Activated T-helper 17 cell treated with anti-CD3 and anti-CD28 coated beads, Interleukin-2, amount 50 U/mL, for 72 hours (primary cell): ENCODE data around the gene HS6ST1. TPM values are rescaled to one million over a fixed set of nuclear protein-coding genes. Genes with fewer than 3 reads are reported as not detected.

Source experiments
- ATAC-seq: fragments of 150-1000 bp; cut with Tn5 transposase; replicated peaks from 2 replicates; pipeline ENCODE4 v1.10.0; 2021; ENCODE audit warnings: mild to moderate bottlenecking, moderate library complexity
- H3K27ac Mint-ChIP-seq: one replicate; pipeline ENCODE4 v1.8.0; 2022; ENCODE audit warnings: mixed read lengths
- H3K27me3 Mint-ChIP-seq: one replicate; pipeline ENCODE4 v1.8.0; 2022; ENCODE audit warnings: mixed read lengths
- H3K36me3 Mint-ChIP-seq: one replicate; pipeline ENCODE4 v1.8.0; 2022; ENCODE audit warnings: low read depth, mild to moderate bottlenecking, mixed read lengths
- H3K4me1 Mint-ChIP-seq: one replicate; pipeline ENCODE4 v1.8.0; 2022; ENCODE audit warnings: mixed read lengths
- H3K4me3 Mint-ChIP-seq: one replicate; pipeline ENCODE4 v1.8.0; 2022; ENCODE audit warnings: mild to moderate bottlenecking, mixed read lengths
- H3K9me3 Mint-ChIP-seq: one replicate; pipeline ENCODE4 v1.8.0; 2022; ENCODE audit warnings: mixed read lengths
- total RNA-seq, 2 donors: library from RNA; stranded (reverse); gene quantifications; one replicate each; pipeline ENCODE4 v1.2.3, GENCODE V29; 2022

The HS6ST1 gene
- total RNA-seq, 2 donors from 2014 or later: 3.8 to 7.8 TPM

DNA sequence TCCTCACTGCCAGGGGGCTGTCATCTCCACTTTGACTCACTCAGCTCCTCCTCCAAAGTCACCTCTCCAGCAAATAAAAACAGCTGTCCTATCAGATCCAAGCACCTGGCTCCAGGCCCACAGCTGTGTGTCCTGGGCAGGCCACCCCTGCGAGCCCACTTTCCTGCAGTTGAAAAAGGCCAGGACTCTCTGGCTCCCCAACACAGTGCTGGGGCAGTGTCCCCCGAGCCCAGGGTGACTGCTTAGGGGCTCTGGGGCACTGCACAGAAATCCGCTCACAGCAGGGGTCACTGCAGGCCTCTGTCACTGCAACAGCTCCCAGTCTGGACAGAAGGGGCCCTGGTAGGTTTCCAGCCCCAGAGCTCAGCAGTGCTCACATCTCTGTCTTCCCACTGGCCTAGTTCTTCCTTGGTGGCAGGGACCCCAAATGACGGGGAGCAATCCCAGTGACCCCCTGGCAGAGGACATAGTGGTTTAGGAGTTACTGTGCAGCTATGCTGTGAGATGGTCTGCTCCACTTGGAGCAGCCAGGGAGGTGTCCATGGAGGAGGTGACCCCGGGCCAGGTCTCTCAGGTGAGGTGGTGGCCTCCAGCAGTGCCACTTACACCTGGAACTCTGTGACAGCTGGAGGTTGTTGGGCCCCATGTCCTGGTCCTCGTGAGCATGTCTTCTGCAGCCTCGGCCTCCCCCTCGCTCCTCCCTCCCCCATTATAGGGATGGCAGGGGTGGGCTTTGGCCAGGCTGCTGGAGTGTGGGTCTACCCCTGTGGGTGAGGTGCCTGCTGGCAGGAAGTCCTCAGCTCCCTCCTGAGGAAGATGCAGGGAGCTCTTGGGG, 35.5 kb downstream of the HS6ST1 start:
- no peak overlapping the region for H3K4me3 Mint-ChIP-seq
- no peaks in the 10 kb centered on the region for H3K9me3 Mint-ChIP-seq
- peak overlapping the region; percentile 54 for H3K27ac Mint-ChIP-seq
- no peaks in the 10 kb centered on the region for H3K27me3 Mint-ChIP-seq
- H3K36me3 Mint-ChIP-seq: no peaks in the 10 kb centered on the region
- H3K4me1 Mint-ChIP-seq: peaks cover 5% of the 10 kb centered on the region
- ATAC-seq: no peak

DNA sequence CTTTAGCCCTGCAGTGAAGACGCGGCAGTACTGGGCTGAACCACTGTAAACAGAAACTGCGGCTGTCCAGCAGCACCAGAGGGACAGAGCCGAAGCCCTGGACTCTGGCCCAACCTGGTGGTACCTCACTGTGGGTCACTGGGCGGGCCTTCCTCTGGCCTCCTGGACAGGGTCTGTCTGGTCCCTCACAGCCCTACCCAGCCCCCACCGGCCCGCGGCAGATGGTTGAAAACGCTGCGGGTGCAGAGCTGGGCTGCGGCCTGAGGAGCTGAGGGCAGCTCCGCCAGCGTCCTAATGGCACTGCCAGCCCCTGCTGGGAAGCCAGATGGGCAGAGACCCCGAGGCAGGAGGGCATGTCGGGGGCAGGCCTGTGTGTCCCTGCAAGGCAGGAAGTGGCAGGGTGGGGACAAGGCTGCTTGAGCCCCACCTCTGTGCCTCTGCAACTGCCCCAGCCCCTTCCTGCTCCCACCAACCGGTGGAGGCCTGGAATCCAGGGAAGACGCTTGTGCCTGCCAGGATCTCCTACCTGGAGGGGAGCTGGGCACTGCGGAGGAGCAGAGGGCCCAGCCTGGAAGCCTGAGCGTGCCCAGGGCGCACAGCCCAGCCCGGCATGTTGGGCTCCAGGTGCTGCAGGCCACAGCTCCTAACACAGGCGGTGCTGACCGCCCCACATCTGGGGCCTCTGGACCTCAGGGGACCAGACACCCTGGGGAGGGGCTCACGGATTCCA, 36.3 kb downstream of the HS6ST1 start:
- no peaks in the 10 kb centered on the region for H3K9me3 Mint-ChIP-seq
- H3K27me3 Mint-ChIP-seq: no peaks in the 10 kb centered on the region
- no peak for ATAC-seq
- no peak overlapping the region for H3K4me3 Mint-ChIP-seq
- H3K27ac Mint-ChIP-seq: no peak overlapping the region
- peaks cover 5% of the 10 kb centered on the region for H3K4me1 Mint-ChIP-seq
- H3K36me3 Mint-ChIP-seq: no peaks in the 10 kb centered on the region

DNA sequence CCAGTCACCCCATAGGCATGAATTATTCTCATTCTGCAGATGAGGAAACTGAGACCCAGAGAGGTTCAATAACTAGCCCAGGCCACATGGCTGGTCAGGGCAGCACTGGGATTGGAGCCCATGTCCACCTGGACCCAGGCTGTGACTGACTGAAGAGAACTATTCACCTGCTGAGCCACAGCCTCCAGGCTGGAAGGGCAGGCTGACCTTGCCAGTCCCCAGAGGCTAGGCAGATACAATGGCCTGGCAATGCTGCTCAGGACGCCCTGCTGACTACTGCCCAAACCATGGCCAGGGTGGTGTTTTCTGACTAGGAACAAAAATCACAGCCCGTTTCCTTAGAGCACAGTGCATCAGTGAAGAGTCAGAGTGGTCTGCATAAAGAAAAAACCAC, 36.8 kb downstream of the HS6ST1 start:
- no peak for ATAC-seq
- no peak overlapping the region for H3K27ac Mint-ChIP-seq
- H3K9me3 Mint-ChIP-seq: no peaks in the 10 kb centered on the region
- H3K27me3 Mint-ChIP-seq: no peaks in the 10 kb centered on the region
- peaks cover 5% of the 10 kb centered on the region for H3K4me1 Mint-ChIP-seq
- H3K36me3 Mint-ChIP-seq: no peaks in the 10 kb centered on the region
- no peak overlapping the region for H3K4me3 Mint-ChIP-seq

DNA sequence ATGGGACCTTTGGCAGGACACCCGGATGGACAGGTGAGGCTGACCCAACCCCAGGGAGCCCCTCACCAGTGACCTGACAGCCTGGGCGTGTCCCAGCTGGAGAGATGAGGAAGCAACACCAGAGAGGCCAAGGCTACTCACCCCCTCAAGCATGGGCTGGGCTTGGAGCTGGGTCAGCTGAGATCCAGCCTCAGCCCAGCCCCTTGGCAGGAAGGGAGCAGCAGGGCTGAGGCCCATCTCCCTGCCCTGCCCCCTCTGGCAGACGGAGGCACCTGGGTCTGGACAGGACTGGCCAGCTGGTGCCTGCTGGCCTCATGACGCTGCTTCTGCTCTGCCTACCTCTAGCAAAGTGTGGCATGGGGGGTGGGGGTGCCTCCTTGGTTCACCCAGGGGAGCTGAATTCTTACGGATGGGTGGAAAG, 37.8 kb downstream of the HS6ST1 start:
- peaks cover under 1% of the 10 kb centered on the region for H3K36me3 Mint-ChIP-seq
- peaks cover 5% of the 10 kb centered on the region for H3K4me1 Mint-ChIP-seq
- no peak overlapping the region for H3K27ac Mint-ChIP-seq
- H3K4me3 Mint-ChIP-seq: no peak overlapping the region
- H3K9me3 Mint-ChIP-seq: no peaks in the 10 kb centered on the region
- no peaks in the 10 kb centered on the region for H3K27me3 Mint-ChIP-seq
- ATAC-seq: no peak

DNA sequence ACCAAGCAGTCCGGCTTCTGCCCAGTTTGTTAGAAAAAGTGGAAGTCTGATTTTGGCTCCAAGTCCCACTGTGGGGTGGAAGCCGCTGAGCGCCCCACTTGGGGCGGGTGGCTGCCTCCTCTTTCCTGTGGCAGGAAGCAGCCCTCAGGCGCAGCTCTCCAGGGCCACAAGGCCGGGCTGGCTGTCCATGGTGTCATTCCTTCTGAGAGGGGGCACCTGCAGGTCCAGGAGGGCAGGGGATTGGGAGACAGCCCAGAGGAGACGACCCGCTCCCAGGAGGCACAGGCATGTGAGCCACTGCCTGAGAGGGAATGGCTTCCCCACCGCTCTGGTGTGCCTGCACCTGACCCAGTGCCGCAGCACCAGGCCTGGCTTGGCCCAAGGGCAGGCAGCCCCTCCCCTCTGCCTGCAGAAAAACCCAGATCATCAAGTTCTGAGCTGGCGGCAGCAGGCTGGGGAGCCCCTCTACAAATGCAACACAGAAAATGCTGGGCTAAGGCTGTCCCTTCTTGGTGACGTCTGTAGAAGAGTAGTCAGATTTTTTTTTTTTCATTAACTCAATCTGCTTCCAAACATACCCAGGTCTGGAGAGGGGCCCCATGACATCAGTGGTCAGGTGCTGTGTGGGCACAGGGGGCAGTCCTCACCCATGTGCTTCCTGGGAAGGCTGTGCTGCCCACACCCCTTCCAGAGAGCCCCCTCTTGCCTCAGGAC, 38.4 kb downstream of the HS6ST1 start:
- H3K9me3 Mint-ChIP-seq: no peaks in the 10 kb centered on the region
- peaks cover 5% of the 10 kb centered on the region for H3K4me1 Mint-ChIP-seq
- no peaks in the 10 kb centered on the region for H3K27me3 Mint-ChIP-seq
- no peak for ATAC-seq
- H3K4me3 Mint-ChIP-seq: no peak overlapping the region
- no peak overlapping the region for H3K27ac Mint-ChIP-seq
- H3K36me3 Mint-ChIP-seq: peaks cover 6% of the 10 kb centered on the region

DNA sequence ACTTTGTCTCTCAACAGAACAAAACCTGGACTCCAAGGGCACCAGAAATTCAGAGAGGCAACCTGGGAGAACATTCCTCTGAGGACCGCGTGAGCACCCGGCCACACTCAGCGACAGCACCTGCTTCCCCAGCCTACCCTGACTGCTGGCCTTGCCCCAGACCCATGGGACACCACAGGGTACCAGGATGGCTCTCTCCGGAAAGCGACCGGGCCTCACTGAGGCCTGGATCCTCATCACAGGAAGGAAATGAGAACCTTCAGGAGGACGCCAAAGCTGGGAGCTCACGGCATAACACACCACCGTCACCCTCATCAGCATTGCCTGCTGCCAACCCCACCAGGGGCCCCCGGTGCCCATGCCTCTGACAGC, 38.9 kb downstream of the HS6ST1 start:
- peaks cover 5% of the 10 kb centered on the region for H3K4me1 Mint-ChIP-seq
- H3K36me3 Mint-ChIP-seq: peaks cover 12% of the 10 kb centered on the region
- no peaks in the 10 kb centered on the region for H3K27me3 Mint-ChIP-seq
- no peaks in the 10 kb centered on the region for H3K9me3 Mint-ChIP-seq
- ATAC-seq: no peak
- H3K27ac Mint-ChIP-seq: no peak overlapping the region
- no peak overlapping the region for H3K4me3 Mint-ChIP-seq

DNA sequence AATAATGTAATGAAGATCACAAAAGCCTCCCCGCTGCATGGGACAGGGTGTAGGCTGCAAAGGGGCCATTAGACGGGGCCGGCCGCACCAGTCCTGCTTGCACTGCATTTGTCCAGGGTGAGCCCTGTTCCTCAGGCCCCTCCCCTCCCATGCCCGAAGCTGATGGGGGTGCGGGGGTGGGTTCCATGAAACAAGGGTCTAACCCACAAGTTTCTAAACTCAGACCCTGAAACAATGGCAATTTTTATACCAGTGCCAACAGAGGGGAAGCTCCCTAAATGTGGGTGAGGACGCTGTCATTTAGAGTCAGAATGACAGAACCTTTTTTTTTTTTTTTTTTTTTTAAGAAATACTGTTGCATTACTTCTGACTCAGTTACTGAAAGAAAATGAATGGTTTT, 39.7 kb downstream of the HS6ST1 start:
- Mint-ChIP-seq H3K4me3 (no peak overlapping the region), H3K36me3 (peaks cover 19% of the 10 kb centered on the region), H3K9me3 (no peaks in the 10 kb centered on the region), H3K27me3 (no peaks in the 10 kb centered on the region), H3K4me1 (peaks cover 10% of the 10 kb centered on the region), H3K27ac (no peak overlapping the region)
- ATAC-seq: no peak

DNA sequence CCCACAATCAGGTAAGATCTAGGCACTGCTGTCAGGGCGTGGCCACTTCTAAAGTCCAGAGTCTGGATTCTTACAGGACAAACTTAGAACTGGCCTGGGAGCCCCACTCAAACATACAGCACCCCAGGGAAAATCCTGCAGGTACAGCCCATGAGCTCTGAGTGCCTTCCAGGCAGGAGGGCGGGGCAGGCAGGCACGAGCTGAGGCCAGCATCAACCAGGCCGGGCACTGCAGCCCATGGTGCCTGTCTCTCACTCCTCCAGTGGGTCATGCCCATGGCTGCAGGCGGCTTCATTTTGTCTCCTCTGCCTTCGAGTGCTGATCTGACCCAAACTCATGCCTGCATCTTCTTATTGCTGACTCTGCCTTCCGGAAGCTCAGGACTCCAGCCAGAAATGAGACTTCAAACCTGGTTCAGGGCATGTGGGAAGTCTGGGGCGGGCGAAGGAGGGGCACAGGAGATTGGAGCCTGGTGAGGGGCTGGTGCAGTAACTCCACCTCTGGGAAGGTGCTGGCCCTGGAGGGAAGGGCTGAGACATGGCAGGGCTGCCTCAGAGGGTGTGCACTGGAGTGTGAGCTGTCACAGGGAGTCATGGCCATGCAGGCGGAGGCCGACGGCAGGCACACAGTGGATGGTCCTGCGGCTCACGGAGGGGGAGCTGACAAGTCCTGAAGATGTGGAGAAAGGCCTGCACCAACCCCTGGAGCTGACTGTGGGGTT, 40.5 kb downstream of the HS6ST1 start:
- Mint-ChIP-seq H3K36me3 (peaks cover 23% of the 10 kb centered on the region), H3K27ac (no peak overlapping the region)

DNA sequence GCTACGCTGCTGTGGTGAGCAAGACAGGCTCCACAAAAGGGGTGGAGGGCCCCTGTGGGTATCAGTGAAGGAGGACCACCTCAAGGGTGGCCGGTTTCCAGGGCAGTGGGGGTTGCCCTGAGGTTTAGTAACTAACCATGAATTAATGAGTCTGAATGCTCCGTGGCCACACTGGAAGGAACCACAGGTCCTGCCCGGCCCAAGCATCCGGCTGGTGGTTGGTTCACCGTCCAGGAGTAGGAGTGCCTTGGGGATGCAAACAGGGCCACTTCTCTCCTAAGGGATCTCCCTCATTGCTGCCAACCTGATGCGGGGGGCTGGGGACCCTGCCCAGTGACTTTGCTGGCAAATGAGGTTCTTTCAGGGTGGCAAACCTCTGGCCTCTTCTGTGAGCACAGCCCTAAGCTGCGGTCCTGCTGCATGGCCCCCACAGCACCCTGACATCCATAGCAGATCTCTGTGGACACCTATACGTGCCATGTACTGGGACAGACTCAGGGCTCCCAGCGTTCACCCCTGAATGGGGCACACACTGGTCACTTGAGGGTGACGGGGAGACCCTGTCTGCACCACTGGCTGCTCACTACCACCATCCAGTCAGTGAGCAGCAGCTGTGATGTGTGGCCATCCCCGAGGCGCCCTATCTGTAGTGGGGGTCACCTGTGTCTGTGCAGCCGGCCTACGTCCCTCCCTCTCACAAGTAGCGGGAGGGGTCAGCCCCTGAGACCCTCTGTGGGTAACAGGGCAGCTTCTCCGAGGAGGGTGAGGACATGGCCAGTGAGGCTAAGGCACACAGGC, 41.6 kb downstream of the HS6ST1 start:
- H3K36me3 Mint-ChIP-seq: peaks cover 23% of the 10 kb centered on the region

More for the DNA sequence above, 40.5 kb downstream of the HS6ST1 start:
- H3K4me3 Mint-ChIP-seq: no peak overlapping the region
- H3K9me3 Mint-ChIP-seq: no peaks in the 10 kb centered on the region
- no peak for ATAC-seq
- H3K4me1 Mint-ChIP-seq: peaks cover 11% of the 10 kb centered on the region
- no peaks in the 10 kb centered on the region for H3K27me3 Mint-ChIP-seq

DNA sequence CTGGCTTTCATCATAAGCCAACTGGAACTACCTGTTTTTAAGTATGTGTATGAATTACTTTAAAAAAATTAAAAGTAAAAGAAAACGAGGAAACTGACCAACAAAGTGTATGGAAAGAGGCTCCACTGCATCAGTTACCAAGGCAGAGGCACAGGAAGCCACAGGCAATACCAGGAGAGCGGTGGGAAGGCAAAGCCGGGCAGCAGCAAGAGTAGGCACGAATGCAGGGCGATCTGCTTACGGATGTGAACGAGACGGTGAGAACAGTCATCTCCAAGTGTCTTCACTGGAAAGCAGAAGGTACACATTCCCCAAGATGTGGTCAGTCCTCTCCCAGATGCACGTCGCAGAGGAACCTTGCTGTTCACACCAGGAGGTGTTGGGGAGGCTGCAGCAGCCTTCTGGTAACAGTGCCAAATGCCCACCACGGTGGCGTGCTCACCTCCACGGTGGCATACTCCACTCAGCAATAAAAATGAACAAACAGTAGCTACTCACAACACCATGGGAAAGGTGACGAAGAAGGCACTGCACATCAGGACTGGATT, 43.1 kb downstream of the HS6ST1 start:
- Mint-ChIP-seq H3K36me3 (peaks cover 23% of the 10 kb centered on the region), H3K9me3 (no peaks in the 10 kb centered on the region), H3K4me1 (peaks cover 6% of the 10 kb centered on the region), H3K27ac (no peak overlapping the region), H3K27me3 (no peaks in the 10 kb centered on the region), H3K4me3 (no peak overlapping the region)
- no peak for ATAC-seq

More for the DNA sequence above, 41.6 kb downstream of the HS6ST1 start:
- peaks cover 11% of the 10 kb centered on the region for H3K4me1 Mint-ChIP-seq
- no peak for ATAC-seq
- H3K27me3 Mint-ChIP-seq: no peaks in the 10 kb centered on the region
- no peaks in the 10 kb centered on the region for H3K9me3 Mint-ChIP-seq
- H3K4me3 Mint-ChIP-seq: no peak overlapping the region
- no peak overlapping the region for H3K27ac Mint-ChIP-seq

DNA sequence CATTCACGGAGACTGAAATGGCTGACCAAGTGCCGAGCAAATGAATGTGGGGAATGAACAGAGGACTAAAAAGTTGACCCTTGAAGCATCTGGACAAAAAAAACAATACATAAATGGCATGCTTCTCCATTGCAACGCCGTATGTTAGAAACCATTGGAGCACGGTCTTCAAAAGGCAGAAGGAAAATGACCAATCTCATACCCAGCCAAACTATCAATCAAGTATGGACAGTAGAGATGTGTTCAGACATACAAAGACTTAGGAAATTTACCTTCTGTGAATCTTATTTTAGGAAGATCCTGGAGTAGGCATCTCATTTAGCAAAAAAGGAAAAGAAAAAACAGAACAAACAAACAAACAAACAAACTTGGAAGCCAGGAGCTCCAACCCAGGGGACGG, 44.5 kb downstream of the HS6ST1 start:
- H3K36me3 Mint-ChIP-seq: peaks cover 23% of the 10 kb centered on the region
- peaks cover 6% of the 10 kb centered on the region for H3K4me1 Mint-ChIP-seq
- no peak for ATAC-seq
- no peaks in the 10 kb centered on the region for H3K27me3 Mint-ChIP-seq
- no peaks in the 10 kb centered on the region for H3K9me3 Mint-ChIP-seq
- H3K27ac Mint-ChIP-seq: no peak overlapping the region
- H3K4me3 Mint-ChIP-seq: no peak overlapping the region

DNA sequence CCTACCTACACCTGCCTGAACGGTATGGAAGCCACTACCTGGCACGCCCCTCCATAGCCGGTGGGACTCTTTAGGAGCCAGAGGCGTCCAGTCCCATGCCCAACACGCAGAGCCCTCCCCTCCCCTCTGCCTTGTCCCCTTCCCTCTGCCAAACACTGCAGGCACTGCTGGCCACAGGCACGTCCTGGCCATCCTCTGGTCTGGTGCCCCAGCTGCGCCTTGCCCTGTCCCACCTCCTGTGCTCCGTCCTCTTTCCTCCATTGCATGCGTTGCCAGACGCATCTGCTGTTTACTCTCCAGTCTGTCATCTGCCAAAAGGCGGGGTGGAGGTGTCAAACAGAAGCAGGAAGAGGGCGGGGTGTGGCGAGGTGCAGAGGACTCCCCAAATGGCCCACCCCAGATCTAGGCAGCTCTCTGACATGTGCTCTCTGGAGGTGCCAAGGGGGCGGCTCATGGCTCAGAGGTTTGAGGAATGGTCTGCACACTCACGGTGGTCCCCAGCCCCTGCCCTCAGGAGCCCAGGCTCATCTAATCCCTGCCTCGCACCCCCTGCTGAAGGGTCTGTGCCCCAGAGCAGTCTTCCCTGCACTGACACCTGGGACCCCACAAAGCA, 45.1 kb downstream of the HS6ST1 start:
- no peak for ATAC-seq
- H3K9me3 Mint-ChIP-seq: no peaks in the 10 kb centered on the region
- H3K4me1 Mint-ChIP-seq: peaks cover 6% of the 10 kb centered on the region
- no peaks in the 10 kb centered on the region for H3K27me3 Mint-ChIP-seq
- no peak overlapping the region for H3K4me3 Mint-ChIP-seq
- peaks cover 23% of the 10 kb centered on the region for H3K36me3 Mint-ChIP-seq
- H3K27ac Mint-ChIP-seq: no peak overlapping the region
